ENCODE data around the gene DAB2IP.

DAB2IP gene

GRCh38 chr9:121667214-121667613 is 15.8 kb downstream of the DAB2IP start:
- DNase-seq = no peak

GRCh38 chr9:121667890-121668289 is 16.5 kb downstream of the DAB2IP start:
- no peak for DNase-seq

- DNase-seq = no peak
Measured at GRCh38 chr9:121670431-121670830, 19.0 kb downstream of the DAB2IP start.

- DNase-seq = no peak
Measured at GRCh38 chr9:121671612-121672155, 20.2 kb downstream of the DAB2IP start.

GRCh38 chr9:121672213-121672612 is 20.8 kb downstream of the DAB2IP start:
- no peak for DNase-seq

GRCh38 chr9:121672986-121673385 is 21.6 kb downstream of the DAB2IP start:
- no peak for DNase-seq

GRCh38 chr9:121673576-121673975 is 22.1 kb downstream of the DAB2IP start:
- no peak for DNase-seq

GRCh38 chr9:121674017-121674416 is 22.6 kb downstream of the DAB2IP start:
- no peak for DNase-seq

GRCh38 chr9:121674952-121675351 is 23.5 kb downstream of the DAB2IP start:
- DNase-seq = no peak

GRCh38 chr9:121675381-121675780 is 23.9 kb downstream of the DAB2IP start:
- no peak for DNase-seq

- no peak for DNase-seq
Measured at GRCh38 chr9:121675969-121676822, 24.8 kb downstream of the DAB2IP start.

- no peak for DNase-seq
Measured at GRCh38 chr9:121676926-121677325, 25.5 kb downstream of the DAB2IP start.

- DNase-seq = no peak
Measured at GRCh38 chr9:121678501-121679022, 27.1 kb downstream of the DAB2IP start.

GRCh38 chr9:121679901-121680635 is 28.6 kb downstream of the DAB2IP start:
- DNase-seq = no peak

- no peak for DNase-seq
Measured at GRCh38 chr9:121681404-121681803, 30.0 kb downstream of the DAB2IP start.

GRCh38 chr9:121682201-121682600 is 30.8 kb downstream of the DAB2IP start:
- no peak for DNase-seq

- no peak for DNase-seq
Measured at GRCh38 chr9:121682926-121683515, 31.6 kb downstream of the DAB2IP start.

GRCh38 chr9:121683652-121684051 is 32.2 kb downstream of the DAB2IP start:
- DNase-seq = no peak

- no peak for DNase-seq
Measured at GRCh38 chr9:121684381-121685145, 33.1 kb downstream of the DAB2IP start.

- DNase-seq = no peak
Measured at GRCh38 chr9:121685146-121685794, 33.8 kb downstream of the DAB2IP start.

GRCh38 chr9:121685795-121686377 is 34.5 kb downstream of the DAB2IP start:
- DNase-seq = no peak
